ENCODE data around the gene TMEM170A.

The TMEM170A gene

GRCh38 chr16:75486014-75486675 lies 21.7 kb upstream of the TMEM170A start:
- no peak for DNase-seq (ENCODE audit: extremely low read depth, low read depth)
- TF ChIP-seq CTCF (IDR thresholded peaks at IDR 0.05; ENCODE audit: low read depth, low read length), result no peak

- no peak for TF ChIP-seq CTCF (IDR thresholded peaks at IDR 0.05; ENCODE audit: low read depth, low read length)
- DNase-seq (ENCODE audit: extremely low read depth, low read depth), result no peak
Measured at GRCh38 chr16:75485230-75486013, 20.9 kb upstream of the TMEM170A start.

- DNase-seq (ENCODE audit: extremely low read depth, low read depth), result no peak
- TF ChIP-seq CTCF (IDR thresholded peaks at IDR 0.05; ENCODE audit: low read depth, low read length), result no peak
Measured at GRCh38 chr16:75483222-75483621, 18.7 kb upstream of the TMEM170A start.

GRCh38 chr16:75482434-75483205 lies 18.1 kb upstream of the TMEM170A start:
- TF ChIP-seq CTCF (IDR thresholded peaks at IDR 0.05; ENCODE audit: low read depth, low read length), result no peak
- no peak for DNase-seq (ENCODE audit: extremely low read depth, low read depth)

- TF ChIP-seq CTCF (IDR thresholded peaks at IDR 0.05; ENCODE audit: low read depth, low read length), result no peak
- DNase-seq (ENCODE audit: extremely low read depth, low read depth), result no peak
Measured at GRCh38 chr16:75481475-75481874, 17.0 kb upstream of the TMEM170A start.

GRCh38 chr16:75479421-75479990 lies 15.0 kb upstream of the TMEM170A start:
- no peak for DNase-seq (ENCODE audit: extremely low read depth, low read depth)
- no peak for TF ChIP-seq CTCF (IDR thresholded peaks at IDR 0.05; ENCODE audit: low read depth, low read length)
